Activated T-helper 1 cell treated with Interleukin-2 at 50 U/mL for 16 hours (primary cell): Measurements from ENCODE around the gene SYT7.
"Not testable (repeated sequence)": the region's sequence is repeated elsewhere in the genome, so short reads cannot be mapped to it uniquely, and the experiment has no call there.

Experiments
- DNase-seq: peaks from one replicate; pipeline ENCODE4 v3.0.0-alpha.2; 2020; ENCODE audit warnings: low read depth

Gene SYT7

DNA sequence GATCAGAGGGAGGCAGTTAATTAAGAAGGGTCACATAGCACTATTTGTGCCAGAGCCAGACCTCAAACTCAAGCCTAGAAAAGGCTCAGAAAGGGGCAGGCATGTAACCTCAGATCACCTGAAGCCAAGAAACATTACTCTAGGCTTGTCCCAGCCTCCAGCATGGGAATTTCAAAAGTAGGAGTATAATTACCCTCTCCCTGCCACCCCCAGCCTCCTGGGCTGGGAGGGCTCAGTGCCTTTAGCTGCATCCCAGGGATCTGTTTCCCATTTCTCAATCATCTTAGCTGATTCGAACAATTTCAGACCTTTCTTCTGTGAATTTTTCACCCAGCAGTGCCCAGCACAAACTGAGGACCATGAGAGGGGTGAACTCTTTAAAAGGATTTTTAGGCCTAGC lies 105.4 kb downstream of the SYT7 start:
- no peak for DNase-seq

DNA sequence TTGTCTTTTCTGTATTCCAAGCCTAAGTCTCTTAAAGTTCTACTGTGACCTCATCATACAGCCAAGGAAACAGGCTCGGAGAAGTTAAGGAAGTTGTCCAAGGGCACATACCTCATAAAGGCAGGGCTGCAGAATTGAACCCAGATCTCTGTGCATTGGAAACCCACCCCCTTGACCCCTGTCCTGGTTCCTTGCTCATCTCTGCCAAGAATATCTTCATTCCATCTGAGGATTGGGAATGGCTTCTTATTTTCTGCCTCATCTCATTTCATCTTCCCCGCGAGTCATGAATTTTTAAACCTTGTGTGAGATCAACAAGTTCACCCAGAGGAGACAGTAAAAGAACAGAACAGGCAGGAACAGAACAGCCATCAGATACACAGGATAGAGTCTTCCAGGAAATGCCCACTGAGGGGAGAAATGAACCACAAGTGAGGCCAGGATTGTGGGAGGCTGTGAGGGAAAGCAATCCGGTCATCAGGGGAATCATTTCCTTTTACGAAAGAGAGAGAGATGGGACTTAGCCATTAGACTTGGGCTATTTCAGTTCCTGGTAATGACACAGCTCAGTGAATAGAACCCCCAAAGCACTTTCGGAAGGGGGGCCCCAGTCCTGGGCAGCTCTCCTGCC lies 106.7 kb downstream of the SYT7 start:
- no peak for DNase-seq

DNA sequence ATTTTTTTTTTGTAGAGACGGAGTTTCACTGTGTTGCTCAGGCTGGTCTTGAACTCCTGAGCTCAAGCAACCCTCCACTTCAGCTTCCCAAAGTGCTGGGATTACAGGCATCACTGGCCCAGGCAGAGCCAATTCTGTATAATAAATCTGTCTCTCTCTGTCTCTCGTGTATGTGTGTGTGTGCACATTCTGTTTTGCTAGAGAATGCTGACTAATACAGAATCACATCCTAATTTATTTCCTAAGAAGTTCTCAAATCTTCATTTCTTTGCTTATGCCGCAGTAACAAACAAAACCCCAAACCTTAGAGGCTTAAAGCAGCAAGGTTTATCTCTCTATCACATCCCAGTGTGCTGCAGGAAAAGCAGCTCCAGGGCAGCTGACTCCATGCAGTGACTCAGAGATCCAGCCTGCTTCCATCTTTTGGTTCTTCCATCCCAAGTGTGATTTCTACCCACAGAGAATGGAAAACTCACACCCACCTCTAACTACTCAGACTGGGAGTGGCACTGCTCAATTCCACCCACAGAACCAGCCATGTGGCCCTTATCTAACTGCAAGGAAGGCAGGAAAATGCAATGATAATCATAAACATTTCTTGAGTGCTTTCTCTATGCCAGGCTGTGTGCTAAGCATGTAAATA lies 107.4 kb downstream of the SYT7 start:
- DNase-seq = no peak

DNA sequence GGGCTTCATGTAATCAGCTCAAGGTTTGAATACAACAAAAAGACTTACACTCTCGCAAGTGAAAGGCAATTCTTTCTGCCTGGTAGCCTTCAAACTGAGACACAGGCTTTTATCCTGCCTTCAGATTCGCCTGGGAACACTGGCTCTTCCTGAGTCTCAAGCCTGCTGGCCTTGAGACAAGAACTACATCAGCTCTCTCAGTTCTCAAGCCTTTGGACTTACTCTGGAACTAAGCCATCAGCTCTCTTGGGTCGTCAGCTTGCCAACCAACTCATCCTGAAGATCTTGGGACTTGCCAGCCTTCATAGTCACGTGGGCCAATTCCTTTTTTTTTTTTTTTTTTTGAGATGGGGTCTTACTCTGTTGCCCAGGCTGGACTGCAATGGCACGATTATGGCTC lies 108.0 kb downstream of the SYT7 start:
- DNase-seq = no peak

DNA sequence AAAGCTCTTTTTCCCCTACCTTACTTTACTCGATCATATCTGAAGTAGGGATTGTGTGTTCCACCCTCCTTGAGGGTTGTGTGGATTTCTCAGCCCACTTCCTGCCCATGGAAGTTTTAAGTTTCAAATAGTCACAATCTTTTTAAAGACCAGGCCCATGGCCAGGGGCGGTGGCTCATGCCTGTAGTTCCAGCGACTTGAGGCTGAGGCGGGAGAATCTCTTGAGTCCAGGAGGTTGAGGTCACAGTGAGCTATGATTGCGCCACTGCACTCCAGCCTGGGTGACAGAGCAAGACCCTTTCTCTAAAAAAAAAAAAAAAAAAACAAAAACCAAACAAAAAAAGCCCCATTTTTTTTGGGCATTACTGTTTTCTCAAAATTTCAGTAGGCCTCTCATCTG lies 108.6 kb downstream of the SYT7 start:
- DNase-seq = no peak

DNA sequence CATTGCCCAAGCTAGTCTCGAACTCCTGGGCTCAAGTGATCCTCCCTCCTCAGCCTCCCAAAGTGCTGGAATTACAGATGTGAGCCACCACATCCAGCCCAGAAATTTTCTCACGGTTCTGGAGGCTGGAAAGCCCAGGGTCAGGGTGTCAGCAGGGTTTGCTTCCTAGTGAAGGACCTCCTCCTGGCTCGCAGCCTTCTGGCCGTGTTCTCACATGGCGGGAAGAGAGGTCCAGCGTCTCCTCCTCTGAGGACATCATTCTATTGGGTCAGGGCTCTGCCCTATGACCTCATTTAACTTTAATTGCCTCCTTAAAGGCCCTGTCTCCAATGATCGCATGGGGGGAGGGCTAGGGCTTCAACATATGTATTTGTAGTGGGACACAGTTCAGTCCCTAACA lies 112.9 kb downstream of the SYT7 start:
- no peak for DNase-seq

DNA sequence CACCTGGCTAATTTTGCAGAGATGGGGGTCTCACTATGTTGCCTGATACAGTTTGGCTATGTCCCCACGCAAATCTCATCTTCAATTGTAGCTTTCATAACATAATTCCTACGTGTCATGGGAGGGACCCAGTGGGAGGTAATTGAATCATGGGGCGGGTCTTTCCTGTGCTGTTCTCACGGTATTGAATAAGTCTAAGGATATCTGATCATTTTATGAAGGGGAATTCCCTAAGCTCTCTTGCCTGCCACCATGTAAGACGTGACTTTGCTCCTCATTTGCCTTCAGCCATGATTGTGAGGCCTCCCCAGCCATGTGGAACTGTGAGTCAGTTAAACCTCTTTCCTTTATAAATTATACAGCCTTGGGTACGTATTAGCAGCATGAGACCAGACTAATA lies 113.3 kb downstream of the SYT7 start:
- not testable (repeated sequence) for DNase-seq
